Measurements from ENCODE around the gene NR1H4. TPM values are rescaled to one million over a fixed set of nuclear protein-coding genes. Genes with fewer than 3 reads are reported as not detected.

The NR1H4 gene
- total RNA-seq, 1 donor from 2014 or later, result not detected

DNA sequence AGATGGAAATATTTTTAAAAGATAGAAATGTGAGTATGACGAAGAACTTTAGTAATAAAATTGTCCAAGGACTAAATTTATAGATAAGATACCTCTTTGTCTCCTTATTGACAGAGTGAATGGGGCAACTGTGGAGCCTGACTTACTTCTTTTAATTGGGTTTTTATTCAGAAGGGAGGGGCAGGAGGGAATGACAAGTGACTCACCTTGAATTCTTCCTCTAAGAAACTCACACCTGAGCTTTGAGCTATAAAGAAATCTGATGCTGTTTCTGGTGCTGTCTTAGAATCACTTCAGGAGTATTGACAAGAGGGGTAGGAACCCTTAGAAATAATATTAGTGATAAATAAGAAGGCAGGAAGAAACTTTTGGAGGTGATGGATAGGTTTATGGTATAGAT, 951 bp downstream of the NR1H4 start:
- Histone ChIP-seq H3K9ac (ENCODE audit: low read length) (no peak overlapping the region), H3K27me3 (ENCODE audit: insufficient read depth, low read length) (no peaks in the 10 kb centered on the region), H3K79me2 (ENCODE audit: insufficient read depth, low read length) (no peaks in the 10 kb centered on the region), H4K20me1 (ENCODE audit: insufficient read depth, low read length) (no peaks in the 10 kb centered on the region), H3K4me1 (ENCODE audit: insufficient read depth, low read length) (no peaks in the 10 kb centered on the region), H3K36me3 (ENCODE audit: insufficient read depth, low read length) (no peaks in the 10 kb centered on the region), H2AFZ (ENCODE audit: low read depth, low read length) (no peak overlapping the region), H3K27ac (ENCODE audit: low read depth, low read length) (no peak overlapping the region), H3K4me2 (ENCODE audit: low read length) (no peak overlapping the region), H3K4me3 (ENCODE audit: insufficient read depth, low read depth, low read length) (no peak overlapping the region), H3K9me3 (ENCODE audit: insufficient read depth, low read depth, low read length) (no peaks in the 10 kb centered on the region)
- H3K4me1 Mint-ChIP-seq (ENCODE audit: low read depth, unreplicated experiment), result peaks cover 2% of the 10 kb centered on the region
- DNase-seq (ENCODE audit: low read depth) (no peak), FAIRE-seq (no peak)
- H3K27ac Mint-ChIP-seq (ENCODE audit: unreplicated experiment), result no peak overlapping the region
- H3K36me3 Mint-ChIP-seq (ENCODE audit: low read depth, unreplicated experiment), result no peaks in the 10 kb centered on the region
- H3K4me3 Mint-ChIP-seq (ENCODE audit: unreplicated experiment), result no peak overlapping the region
- H3K27me3 Mint-ChIP-seq (ENCODE audit: low read depth, unreplicated experiment), result no peaks in the 10 kb centered on the region
- no peaks in the 10 kb centered on the region for H3K9me3 Mint-ChIP-seq (ENCODE audit: unreplicated experiment)
- TF ChIP-seq EZH2 (IDR thresholded peaks at IDR 0.05; ENCODE audit: insufficient read depth, low read length), result no peak
- TF ChIP-seq, protein P1, sequence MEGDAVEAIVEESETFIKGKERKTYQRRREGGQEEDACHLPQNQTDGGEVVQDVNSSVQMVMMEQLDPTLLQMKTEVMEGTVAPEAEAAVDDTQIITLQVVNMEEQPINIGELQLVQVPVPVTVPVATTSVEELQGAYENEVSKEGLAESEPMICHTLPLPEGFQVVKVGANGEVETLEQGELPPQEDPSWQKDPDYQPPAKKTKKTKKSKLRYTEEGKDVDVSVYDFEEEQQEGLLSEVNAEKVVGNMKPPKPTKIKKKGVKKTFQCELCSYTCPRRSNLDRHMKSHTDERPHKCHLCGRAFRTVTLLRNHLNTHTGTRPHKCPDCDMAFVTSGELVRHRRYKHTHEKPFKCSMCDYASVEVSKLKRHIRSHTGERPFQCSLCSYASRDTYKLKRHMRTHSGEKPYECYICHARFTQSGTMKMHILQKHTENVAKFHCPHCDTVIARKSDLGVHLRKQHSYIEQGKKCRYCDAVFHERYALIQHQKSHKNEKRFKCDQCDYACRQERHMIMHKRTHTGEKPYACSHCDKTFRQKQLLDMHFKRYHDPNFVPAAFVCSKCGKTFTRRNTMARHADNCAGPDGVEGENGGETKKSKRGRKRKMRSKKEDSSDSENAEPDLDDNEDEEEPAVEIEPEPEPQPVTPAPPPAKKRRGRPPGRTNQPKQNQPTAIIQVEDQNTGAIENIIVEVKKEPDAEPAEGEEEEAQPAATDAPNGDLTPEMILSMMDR (IDR thresholded peaks at IDR 0.05; ENCODE audit: insufficient read depth, low read depth, low read length), result no peak

DNA sequence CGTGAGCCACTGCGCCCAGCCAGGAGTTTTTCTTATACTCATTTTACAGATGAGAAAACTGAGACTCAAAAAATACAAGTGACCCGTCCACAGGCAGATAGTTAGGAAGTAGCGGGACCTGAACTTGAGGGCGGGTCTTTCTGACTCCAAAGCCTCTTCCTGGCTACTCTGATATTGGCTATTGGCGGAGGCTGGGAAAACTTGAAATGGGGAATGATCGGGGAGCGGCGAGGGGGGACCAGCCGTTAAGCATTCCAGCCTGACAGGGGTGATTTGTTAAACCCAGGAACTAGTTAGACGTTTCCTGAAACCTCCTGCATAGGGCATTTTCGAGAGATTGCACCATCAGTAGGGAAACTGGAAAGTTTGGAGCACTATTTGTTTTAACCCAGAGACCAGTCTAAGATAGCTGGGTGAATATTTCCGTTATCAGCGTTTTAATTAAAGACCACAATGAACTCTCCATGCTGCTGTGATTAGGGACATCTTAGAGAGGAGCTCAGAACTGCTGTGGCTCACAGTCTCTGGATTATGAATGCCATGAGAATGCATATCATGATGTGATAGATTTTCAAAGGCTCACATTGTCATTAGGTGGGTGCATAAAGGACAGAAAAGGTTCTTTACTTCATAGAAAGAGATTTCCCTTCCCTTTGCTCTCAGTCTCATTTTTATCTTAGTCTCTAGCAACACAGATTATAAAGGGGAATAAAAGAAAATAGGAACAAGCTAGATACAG, 2.5 kb downstream of the NR1H4 start:
- H2AFZ ChIP-seq (ENCODE audit: low read depth, low read length), result no peak overlapping the region

More for the DNA sequence above, 2.5 kb downstream of the NR1H4 start:
- no peaks in the 10 kb centered on the region for H3K36me3 Mint-ChIP-seq (ENCODE audit: low read depth, unreplicated experiment)
- H3K27ac ChIP-seq (ENCODE audit: low read depth, low read length), result no peak overlapping the region
- H3K36me3 ChIP-seq (ENCODE audit: insufficient read depth, low read length), result no peaks in the 10 kb centered on the region
- FAIRE-seq, result no peak
- no peak overlapping the region for H3K4me3 ChIP-seq (ENCODE audit: insufficient read depth, low read depth, low read length)
- no peak for DNase-seq (ENCODE audit: low read depth)
- no peaks in the 10 kb centered on the region for H3K9me3 ChIP-seq (ENCODE audit: insufficient read depth, low read depth, low read length)
- H3K9me3 Mint-ChIP-seq (ENCODE audit: unreplicated experiment), result peaks cover 1% of the 10 kb centered on the region
- H3K4me2 ChIP-seq (ENCODE audit: low read length), result no peak overlapping the region
- H3K79me2 ChIP-seq (ENCODE audit: insufficient read depth, low read length), result no peaks in the 10 kb centered on the region
- H4K20me1 ChIP-seq (ENCODE audit: insufficient read depth, low read length), result no peaks in the 10 kb centered on the region
- no peaks in the 10 kb centered on the region for H3K27me3 Mint-ChIP-seq (ENCODE audit: low read depth, unreplicated experiment)
- no peak overlapping the region for H3K9ac ChIP-seq (ENCODE audit: low read length)
- no peak overlapping the region for H3K27ac Mint-ChIP-seq (ENCODE audit: unreplicated experiment)
- no peak overlapping the region for H3K4me3 Mint-ChIP-seq (ENCODE audit: unreplicated experiment)
- H3K27me3 ChIP-seq (ENCODE audit: insufficient read depth, low read length), result no peaks in the 10 kb centered on the region
- H3K4me1 Mint-ChIP-seq (ENCODE audit: low read depth, unreplicated experiment), result peaks cover 2% of the 10 kb centered on the region
- TF ChIP-seq, protein P1 (IDR thresholded peaks at IDR 0.05; ENCODE audit: insufficient read depth, low read depth, low read length), result no peak
- TF ChIP-seq EZH2 (IDR thresholded peaks at IDR 0.05; ENCODE audit: insufficient read depth, low read length), result no peak
- H3K4me1 ChIP-seq (ENCODE audit: insufficient read depth, low read length), result no peaks in the 10 kb centered on the region

Data from astrocyte (in vitro differentiated cells and primary cell).